Body of pancreas (tissue), 4 donors: Measurements from ENCODE around the gene KLF12. TPM values are rescaled to one million over a fixed set of nuclear protein-coding genes. Genes with fewer than 3 reads are reported as not detected.

Source experiments
- ATAC-seq: fragments of 150-250 bp; one replicate; pipeline ENCODE4 v1.9.1; 2016
- DNase-seq, 4 donors: peaks; one replicate each; pipeline ENCODE4 v3.0.0-alpha.2; 2019
- H3K27ac ChIP-seq, 4 donors: fragments of 200-600 bp; sonication (generic); 1 replicate in 3 of 4; 2 replicates in 1 of 4; pipeline versions ENCODE4 v1.5.1 to v1.6.1; 2016 to 2019; ENCODE audit warnings: mild to moderate bottlenecking in 1 of 4, mixed read lengths in 1 of 4, moderate library complexity in 1 of 4
- H3K27me3 ChIP-seq, 2 donors: fragments of 200-600 bp; sonication (generic); one replicate each; pipeline ENCODE4 v1.6.0; 2016; ENCODE audit warnings: mild to moderate bottlenecking in 1 of 2
- H3K36me3 ChIP-seq, 2 donors: fragments of 200-600 bp; sonication (generic); replicated peaks in 1 of 2; 2 replicates each; pipeline ENCODE4 v1.5.1; 2016; ENCODE audit warnings: low read depth in 2 of 2; ENCODE audit not compliant: insufficient read depth in 1 of 2
- H3K4me1 ChIP-seq: fragments of 200-600 bp; sonication (generic); one replicate; pipeline ENCODE4 v1.6.0; 2016
- H3K4me3 ChIP-seq, 2 donors: fragments of 200-600 bp; sonication (generic); 1 replicate in 1 of 2; 2 replicates in 1 of 2; pipeline ENCODE4 v1.5.1; 2016 to 2019
- H3K9me3 ChIP-seq, 3 donors: fragments of 200-600 bp; sonication (generic); 1 replicate in 2 of 3; 2 replicates in 1 of 3; pipeline ENCODE4 v1.5.1; 2016
- POLR2A ChIP-seq, 3 donors: fragments of 450-650 bp; IDR thresholded peaks; one replicate each; pipeline ENCODE4 v1.6.1; 2016; ENCODE audit warnings: antibody characterized with exemption in 3 of 3, mild to moderate bottlenecking in 2 of 3
- WGBS, 2 donors: methylation state at CpG; one replicate each; pipeline ENCODE4 v1.1.5; 2017; 5-methylcytosine and 5-hydroxymethylcytosine counted together
- intact Hi-C: fragments of 100-400 bp; cut with DNase I; formaldehyde crosslinking; loops from one replicate; pipeline ENCODE4 v1.15.1; 2023
- total RNA-seq, 2 donors: library from RNA; depleted of rRNA; stranded (reverse); fragments of >200 nt; gene quantifications; one replicate each; pipeline ENCODE4 v1.1.0, GENCODE V29; 2016
- TF ChIP-seq, protein P1 (sequence below), 7 experiments: fragments of 450-650 bp in 4 of 7; fragments of 200-600 bp in 3 of 7; sonication (generic) in 3 of 7; IDR thresholded peaks; one replicate each; pipeline ENCODE4 v1.5.1; 2016 to 2019; ENCODE audit warnings: antibody characterized with exemption in 7 of 7

Gene KLF12
- total RNA-seq, 2 donors from 2014 or later = 2.0 to 2.9 TPM

GRCh38 chr13:74105871-74106270 lies 28.3 kb downstream of the KLF12 start:
- no peaks in the 10 kb centered on the region for H3K4me1 ChIP-seq
- no peak overlapping the region for H3K27ac ChIP-seq
- ATAC-seq (no peak), DNase-seq (no peak)
- H3K27me3 ChIP-seq = no peaks in the 10 kb centered on the region
- no peak overlapping the region for H3K4me3 ChIP-seq
- H3K36me3 ChIP-seq = no peaks in the 10 kb centered on the region
- no peaks in the 10 kb centered on the region for H3K9me3 ChIP-seq
- intact Hi-C loops = no loop called here
- TF ChIP-seq, protein P1, sequence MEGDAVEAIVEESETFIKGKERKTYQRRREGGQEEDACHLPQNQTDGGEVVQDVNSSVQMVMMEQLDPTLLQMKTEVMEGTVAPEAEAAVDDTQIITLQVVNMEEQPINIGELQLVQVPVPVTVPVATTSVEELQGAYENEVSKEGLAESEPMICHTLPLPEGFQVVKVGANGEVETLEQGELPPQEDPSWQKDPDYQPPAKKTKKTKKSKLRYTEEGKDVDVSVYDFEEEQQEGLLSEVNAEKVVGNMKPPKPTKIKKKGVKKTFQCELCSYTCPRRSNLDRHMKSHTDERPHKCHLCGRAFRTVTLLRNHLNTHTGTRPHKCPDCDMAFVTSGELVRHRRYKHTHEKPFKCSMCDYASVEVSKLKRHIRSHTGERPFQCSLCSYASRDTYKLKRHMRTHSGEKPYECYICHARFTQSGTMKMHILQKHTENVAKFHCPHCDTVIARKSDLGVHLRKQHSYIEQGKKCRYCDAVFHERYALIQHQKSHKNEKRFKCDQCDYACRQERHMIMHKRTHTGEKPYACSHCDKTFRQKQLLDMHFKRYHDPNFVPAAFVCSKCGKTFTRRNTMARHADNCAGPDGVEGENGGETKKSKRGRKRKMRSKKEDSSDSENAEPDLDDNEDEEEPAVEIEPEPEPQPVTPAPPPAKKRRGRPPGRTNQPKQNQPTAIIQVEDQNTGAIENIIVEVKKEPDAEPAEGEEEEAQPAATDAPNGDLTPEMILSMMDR (IDR thresholded peaks at IDR 0.05) = no peak
- TF ChIP-seq POLR2A (IDR thresholded peaks at IDR 0.05) = no peak

DNA sequence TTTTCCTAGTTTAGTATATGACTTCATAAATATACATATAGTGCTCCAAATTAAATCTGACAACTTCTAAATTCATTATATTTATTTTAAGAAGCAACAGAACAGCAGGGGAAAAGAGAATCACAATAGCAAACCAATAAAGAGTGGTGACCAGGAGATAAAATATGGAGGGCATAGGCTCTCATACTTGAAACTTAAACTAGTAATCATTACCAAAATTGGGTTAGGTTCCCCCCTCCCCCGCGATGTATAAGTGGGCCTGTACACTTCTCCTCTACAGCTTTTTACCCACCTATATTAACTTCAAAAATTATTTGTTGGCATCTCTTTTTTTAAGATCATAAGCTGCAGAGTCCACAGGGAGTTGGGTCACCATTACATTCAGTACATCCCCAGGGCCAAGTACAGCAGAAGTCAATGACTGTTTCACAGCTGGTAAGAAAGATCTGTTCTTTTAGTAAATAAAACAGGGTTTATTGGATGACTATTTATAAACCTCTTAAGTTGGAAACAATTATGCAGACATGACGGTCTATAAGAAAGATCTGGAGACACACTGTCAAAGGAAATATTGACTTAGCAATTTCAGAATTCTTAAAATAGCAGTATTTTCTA lies 29.4 kb downstream of the KLF12 start:
- intact Hi-C loops = no loop called here
- Histone ChIP-seq H3K36me3 (no peaks in the 10 kb centered on the region), H3K4me1 (no peaks in the 10 kb centered on the region), H3K4me3 (no peak overlapping the region), H3K27ac (no peak overlapping the region), H3K9me3 (no peaks in the 10 kb centered on the region), H3K27me3 (no peaks in the 10 kb centered on the region)
- DNase-seq (no peak), ATAC-seq (no peak)
- WGBS, 2 donors = 78 to 79% methylated on average over 3 of the region's 3 CpGs
- TF ChIP-seq, protein P1 (IDR thresholded peaks at IDR 0.05) = no peak
- no peak for TF ChIP-seq POLR2A (IDR thresholded peaks at IDR 0.05)

GRCh38 chr13:74103970-74104555 lies 30.1 kb downstream of the KLF12 start:
- Histone ChIP-seq H3K4me1 (no peaks in the 10 kb centered on the region), H3K27ac (no peak overlapping the region), H3K4me3 (no peak overlapping the region), H3K9me3 (no peaks in the 10 kb centered on the region), H3K27me3 (no peaks in the 10 kb centered on the region), H3K36me3 (no peaks in the 10 kb centered on the region)
- intact Hi-C loops = no loop called here
- DNase-seq = no peak
- ATAC-seq = no peak
- TF ChIP-seq, protein P1 (IDR thresholded peaks at IDR 0.05) = no peak
- no peak for TF ChIP-seq POLR2A (IDR thresholded peaks at IDR 0.05)
- WGBS, 2 donors = 12 to 18% methylated on average over 3 of the region's 3 CpGs

- peaks cover 3% of the 10 kb centered on the region for H3K4me1 ChIP-seq
- DNase-seq (no peak), ATAC-seq (no peak)
- no peak overlapping the region for H3K27ac ChIP-seq
- TF ChIP-seq, protein P1 (IDR thresholded peaks at IDR 0.05) = no peak
- TF ChIP-seq POLR2A (IDR thresholded peaks at IDR 0.05) = no peak
- H3K9me3 ChIP-seq = no peaks in the 10 kb centered on the region
- no peak overlapping the region for H3K4me3 ChIP-seq
- WGBS, 2 donors = 84 to 91% methylated on average over 6 of the region's 6 CpGs
- intact Hi-C loops = no loop called here
- no peaks in the 10 kb centered on the region for H3K27me3 ChIP-seq
- H3K36me3 ChIP-seq = no peaks in the 10 kb centered on the region
Measured at GRCh38 chr13:74103196-74103595, 31.0 kb downstream of the KLF12 start.

- intact Hi-C loops = no loop called here
- no peak overlapping the region for H3K27ac ChIP-seq
- DNase-seq = no peak
- no peak overlapping the region for H3K4me3 ChIP-seq
- 64 to 71% methylated on average over 1 of the region's 1 CpG for WGBS, 2 donors
- no peaks in the 10 kb centered on the region for H3K9me3 ChIP-seq
- H3K36me3 ChIP-seq = no peaks in the 10 kb centered on the region
- no peaks in the 10 kb centered on the region for H3K27me3 ChIP-seq
- TF ChIP-seq, protein P1 (IDR thresholded peaks at IDR 0.05) = no peak
- TF ChIP-seq POLR2A (IDR thresholded peaks at IDR 0.05) = no peak
- no peak for ATAC-seq
- peaks cover 4% of the 10 kb centered on the region for H3K4me1 ChIP-seq
Measured at GRCh38 chr13:74102691-74103090, 31.5 kb downstream of the KLF12 start.
